Lung (tissue), 12 donors: ENCODE data around the gene MED19. TPM values are rescaled to one million over a fixed set of nuclear protein-coding genes. Genes with fewer than 3 reads are reported as not detected.
"Not testable (repeated sequence)": the region's sequence is repeated elsewhere in the genome, so short reads cannot be mapped to it uniquely, and the experiment has no call there.

Experiments
- ATAC-seq: fragments of 200-7000 bp; cut with Tn5 transposase; one replicate; pipeline ENCODE4 v1.9.1; 2020; ENCODE audit warnings: moderate number of reproducible peaks; ENCODE audit not compliant: insufficient read depth, low FRiP score
- DNase-seq, 3 donors: peaks; one replicate each; pipeline ENCODE4 v3.0.0-alpha.2; 2013 to 2017
- H3K27ac ChIP-seq, 2 donors: one replicate each; pipeline ENCODE4 v1.5.1; 2013; ENCODE audit warnings: mild to moderate bottlenecking in 2 of 2, moderate library complexity in 2 of 2, control low read depth in 1 of 2, inconsistent platforms in 1 of 2, low read depth in 1 of 2, low read length in 1 of 2
- H3K27me3 ChIP-seq, 3 donors: one replicate each; pipeline ENCODE4 v1.5.1; 2013; ENCODE audit warnings: low read length in 2 of 3; ENCODE audit not compliant: control insufficient read depth in 3 of 3, insufficient read depth in 3 of 3
- H3K36me3 ChIP-seq, 4 donors: one replicate each; pipeline ENCODE4 v1.5.1; 2013; ENCODE audit warnings: low read length in 4 of 4, mild to moderate bottlenecking in 1 of 4, moderate library complexity in 1 of 4; ENCODE audit not compliant: control insufficient read depth in 4 of 4, insufficient read depth in 4 of 4
- H3K4me1 ChIP-seq, 5 donors: one replicate each; pipeline ENCODE4 v1.5.1; 2013; ENCODE audit warnings: low read length in 5 of 5, mild to moderate bottlenecking in 2 of 5, moderate library complexity in 1 of 5; ENCODE audit not compliant: control insufficient read depth in 5 of 5, insufficient read depth in 5 of 5
- H3K4me3 ChIP-seq: one replicate; pipeline ENCODE4 v1.5.1; 2013; ENCODE audit warnings: mild to moderate bottlenecking, control low read depth, moderate library complexity
- H3K9ac ChIP-seq, 2 donors: one replicate each; pipeline ENCODE4 v1.5.1; 2013; ENCODE audit warnings: low read length in 2 of 2, control low read depth in 1 of 2; ENCODE audit not compliant: insufficient read depth in 1 of 2
- H3K9me3 ChIP-seq, 4 donors: one replicate each; pipeline ENCODE4 v1.5.1; 2013; ENCODE audit warnings: low read length in 3 of 4, mild to moderate bottlenecking in 1 of 4, moderate library complexity in 1 of 4; ENCODE audit not compliant: control insufficient read depth in 4 of 4, insufficient read depth in 3 of 4
- CTCF ChIP-seq: IDR thresholded peaks from 2 replicates; pipeline ENCODE4 v1.5.1; 2012; ENCODE audit warnings: mild to moderate bottlenecking; ENCODE audit errors: control extremely low read depth, extremely low read depth
- WGBS, 2 donors: extraction: QIAGEN DNeasy Blood & Tissue Kit; methylation state at CpG; one replicate each; pipeline ENCODE4 v1.1.7; 2013; 5-methylcytosine and 5-hydroxymethylcytosine counted together
- polyA plus RNA-seq, 2 donors: library from polyadenylated mRNA; stranded (reverse); fragments of 200-250 nt; gene quantifications; one replicate each; pipeline ENCODE4 v1.2.1, GENCODE V29; 2013
- total RNA-seq, 2 donors: library from RNA; depleted of rRNA in 1 of 2; stranded (reverse); fragments of >200 nt in 1 of 2; gene quantifications; one replicate each; pipeline ENCODE4 v1.2.1, GENCODE V29; 2014 to 2021
- donor health status: control.
- donor health status: control.
- donor health status: Bipolar disorder and iron deficiency.
- donor health status: healthy.
- donor health status: DM: yes; HTN: yes; CAD: no.

The MED19 gene
- total and polyA plus RNA-seq, 4 donors = 8.7 to 15.1 (median 13.5) TPM

GRCh38 chr11:57729479-57729878 is 17.5 kb upstream of the MED19 start:
- Histone ChIP-seq H3K27ac (no peak overlapping the region), H3K27me3 (no peaks in the 10 kb centered on the region), H3K36me3 (peaks cover 0 to 5% (median under 1%) of the 10 kb centered on the region in 4 donors), H3K4me1 (peaks cover 0 to 5% (median 0%) of the 10 kb centered on the region in 5 donors), H3K4me3 (no peak overlapping the region), H3K9me3 (no peaks in the 10 kb centered on the region), H3K9ac (no peak overlapping the region)
- ATAC-seq (no peak), DNase-seq (no peak)
- 98 to 99% methylated on average over 7 of the region's 7 CpGs for WGBS, 2 donors
- TF ChIP-seq CTCF = no peak

- no peak for TF ChIP-seq CTCF
- WGBS, 2 donors = 82 to 89% methylated on average over 7 of the region's 7 CpGs
- DNase-seq = no peak
- H3K4me1 ChIP-seq = peaks cover 0 to 5% (median 0%) of the 10 kb centered on the region in 5 donors
- H3K9ac ChIP-seq = no peak overlapping the region
- H3K4me3 ChIP-seq = no peak overlapping the region
- no peak overlapping the region for H3K27ac ChIP-seq
- peaks cover 0 to 3% (median 2%) of the 10 kb centered on the region in 4 donors for H3K36me3 ChIP-seq
- no peaks in the 10 kb centered on the region for H3K27me3 ChIP-seq
- no peaks in the 10 kb centered on the region for H3K9me3 ChIP-seq
- no peak for ATAC-seq
Measured at GRCh38 chr11:57728829-57729228, 16.8 kb upstream of the MED19 start.

- TF ChIP-seq CTCF = no peak
- Histone ChIP-seq H3K4me1 (peaks cover 0 to 5% (median 0%) of the 10 kb centered on the region in 5 donors), H3K27me3 (no peaks in the 10 kb centered on the region), H3K9me3 (no peaks in the 10 kb centered on the region), H3K9ac (no peak overlapping the region), H3K36me3 (peaks cover 2 to 3% (median 2%) of the 10 kb centered on the region in 4 donors), H3K27ac (no peak overlapping the region), H3K4me3 (no peak overlapping the region)
- DNase-seq = no peak
- 75 to 81% methylated on average over 2 of the region's 2 CpGs for WGBS, 2 donors
- ATAC-seq = no peak
Measured at GRCh38 chr11:57727185-57727584, 15.2 kb upstream of the MED19 start.

- Histone ChIP-seq H3K4me1 (peaks cover 0 to 12% (median 5%) of the 10 kb centered on the region in 5 donors), H3K36me3 (peaks cover 0 to 10% (median 3%) of the 10 kb centered on the region in 4 donors)
- H3K27me3 ChIP-seq, ATAC-seq, H3K9ac ChIP-seq, H3K4me3 ChIP-seq, DNase-seq, H3K27ac ChIP-seq, H3K9me3 ChIP-seq: not testable (repeated sequence)
- 93 to 99% methylated on average over 21 to 22 of the region's 34 CpGs for WGBS, 2 donors
Measured at GRCh38 chr11:57716726-57717125, 4.7 kb upstream of the MED19 start.
